ENCODE data around the gene E2F1.

- TF ChIP-seq CTCF (conservative IDR thresholded peaks at IDR 0.05; ENCODE audit: low read depth in 2 of 2) (no peak), EZH2 (IDR thresholded peaks at IDR 0.05; ENCODE audit: low read depth, unreplicated experiment) (no peak), REST (IDR thresholded peaks at IDR 0.05; ENCODE audit: unreplicated experiment) (no peak), POLR2AphosphoS5 (IDR thresholded peaks at IDR 0.05; ENCODE audit: low read depth) (no peak), ZNF331 (CRISPR knock-in tag; IDR thresholded peaks at IDR 0.05; ENCODE audit: low read depth) (no peak), ETS1 (IDR thresholded peaks at IDR 0.05) (no peak), EZH2phosphoT487 (IDR thresholded peaks at IDR 0.05; ENCODE audit: unreplicated experiment) (no peak), ZNF462 (CRISPR knock-in tag; IDR thresholded peaks at IDR 0.05) (no peak), ZNF114 (CRISPR knock-in tag; IDR thresholded peaks at IDR 0.05) (no peak), JUNB (IDR thresholded peaks at IDR 0.05; ENCODE audit: unreplicated experiment) (no peak), CREB1 (CRISPR knock-in tag; IDR thresholded peaks at IDR 0.05; ENCODE audit: low read depth) (no peak), NANOG (IDR thresholded peaks at IDR 0.05; ENCODE audit: borderline replicate concordance) (no peak)
These were observed 38.4 kb upstream of the E2F1 start for GRCh38 chr20:33724439-33725094.
